22Rv1 (cell line): Measurements from ENCODE around the gene NRXN2.

ENCODE experiments used
- H3K27ac ChIP-seq: fragments of 450-650 bp; 2 replicates; pipeline ENCODE4 v1.5.1; 2017
- ZFX ChIP-seq: fragments of 450-650 bp; IDR thresholded peaks from 2 replicates; pipeline ENCODE4 v1.6.1; 2017; ENCODE audit warnings: antibody characterized with exemption, borderline replicate concordance
- TF ChIP-seq, protein P1 (sequence below): fragments of 450-650 bp; IDR thresholded peaks from 2 replicates; pipeline ENCODE4 v1.5.1; 2017; ENCODE audit warnings: mild to moderate bottlenecking

NRXN2 gene

GRCh38 chr11:64763526-64764039 is 40.6 kb upstream of the NRXN2 start:
- TF ChIP-seq, protein P1, sequence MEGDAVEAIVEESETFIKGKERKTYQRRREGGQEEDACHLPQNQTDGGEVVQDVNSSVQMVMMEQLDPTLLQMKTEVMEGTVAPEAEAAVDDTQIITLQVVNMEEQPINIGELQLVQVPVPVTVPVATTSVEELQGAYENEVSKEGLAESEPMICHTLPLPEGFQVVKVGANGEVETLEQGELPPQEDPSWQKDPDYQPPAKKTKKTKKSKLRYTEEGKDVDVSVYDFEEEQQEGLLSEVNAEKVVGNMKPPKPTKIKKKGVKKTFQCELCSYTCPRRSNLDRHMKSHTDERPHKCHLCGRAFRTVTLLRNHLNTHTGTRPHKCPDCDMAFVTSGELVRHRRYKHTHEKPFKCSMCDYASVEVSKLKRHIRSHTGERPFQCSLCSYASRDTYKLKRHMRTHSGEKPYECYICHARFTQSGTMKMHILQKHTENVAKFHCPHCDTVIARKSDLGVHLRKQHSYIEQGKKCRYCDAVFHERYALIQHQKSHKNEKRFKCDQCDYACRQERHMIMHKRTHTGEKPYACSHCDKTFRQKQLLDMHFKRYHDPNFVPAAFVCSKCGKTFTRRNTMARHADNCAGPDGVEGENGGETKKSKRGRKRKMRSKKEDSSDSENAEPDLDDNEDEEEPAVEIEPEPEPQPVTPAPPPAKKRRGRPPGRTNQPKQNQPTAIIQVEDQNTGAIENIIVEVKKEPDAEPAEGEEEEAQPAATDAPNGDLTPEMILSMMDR = no peak
- TF ChIP-seq ZFX = no peak
- H3K27ac ChIP-seq = peak overlapping the region; percentile 50

DNA sequence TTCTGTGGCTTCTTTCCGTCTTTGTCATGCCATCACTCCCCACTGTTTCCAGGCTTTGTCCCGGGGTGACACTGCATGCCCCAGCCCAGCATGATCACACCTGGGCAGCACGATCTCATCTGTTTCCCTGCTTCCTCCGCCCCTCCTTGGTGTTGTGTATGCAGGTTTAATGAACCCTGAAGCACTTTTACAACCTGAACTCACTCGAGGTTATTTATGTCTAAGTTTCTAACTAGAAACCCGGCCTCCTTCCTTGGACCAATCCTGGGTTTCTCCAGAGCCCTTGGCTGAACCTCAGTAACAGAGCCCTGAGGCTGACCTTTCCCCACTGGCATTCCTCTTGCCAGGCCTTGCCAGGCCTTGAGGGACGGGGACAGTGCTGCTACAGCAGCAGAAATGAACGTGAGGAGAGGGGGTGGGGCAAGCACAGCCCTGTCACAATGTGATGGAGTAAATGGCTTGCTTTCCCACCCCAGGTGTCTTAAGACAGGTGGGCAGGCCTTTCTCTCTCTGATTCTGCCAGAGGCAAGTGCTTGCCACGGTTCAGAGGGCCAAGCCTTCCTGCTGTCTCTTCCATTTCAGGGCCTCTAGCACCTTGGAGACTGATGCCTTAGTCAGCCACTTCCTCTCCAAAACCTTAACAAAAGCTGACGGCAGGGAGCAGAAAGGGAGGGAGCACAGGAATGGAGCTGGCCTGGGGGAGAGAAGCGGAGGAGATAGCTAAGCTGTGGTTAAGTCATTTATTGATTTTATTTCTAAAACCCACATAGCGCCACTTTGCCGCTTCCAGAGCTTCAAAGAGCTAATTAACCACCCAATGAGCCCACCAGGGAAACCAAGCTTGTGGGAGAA is 39.9 kb upstream of the NRXN2 start:
- H3K27ac ChIP-seq = peak overlapping the region; percentile 50

DNA sequence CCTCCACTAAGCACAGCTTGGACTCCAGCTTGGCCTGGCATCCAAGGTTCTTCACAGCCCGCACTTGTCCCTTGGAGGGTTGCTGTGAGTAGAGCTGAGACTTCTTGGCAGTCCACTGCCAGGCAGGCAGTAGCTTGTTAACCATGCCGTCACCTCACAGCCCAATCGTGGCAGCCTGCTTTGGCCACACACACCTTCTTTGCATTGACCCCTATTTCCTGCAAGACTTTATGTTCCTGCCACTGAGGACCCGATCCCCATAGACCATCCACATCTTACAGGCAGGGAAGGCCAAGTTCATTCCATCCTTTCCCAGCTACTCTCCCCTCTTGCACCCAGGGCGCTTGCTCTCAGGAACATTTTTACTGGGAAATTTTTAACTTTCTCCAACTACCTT is 39.3 kb upstream of the NRXN2 start:
- TF ChIP-seq, protein P1 = no peak
- TF ChIP-seq ZFX = no peak
- peak overlapping the region; percentile 50 for H3K27ac ChIP-seq

More for the DNA sequence above, 39.9 kb upstream of the NRXN2 start:
- TF ChIP-seq ZFX = no peak
- TF ChIP-seq, protein P1 = no peak

- TF ChIP-seq, protein P1 = no peak
- no peak for TF ChIP-seq ZFX
- peak overlapping the region; percentile 50 for H3K27ac ChIP-seq
Observed at GRCh38 chr11:64760759-64761420, 37.9 kb upstream of the NRXN2 start.

DNA sequence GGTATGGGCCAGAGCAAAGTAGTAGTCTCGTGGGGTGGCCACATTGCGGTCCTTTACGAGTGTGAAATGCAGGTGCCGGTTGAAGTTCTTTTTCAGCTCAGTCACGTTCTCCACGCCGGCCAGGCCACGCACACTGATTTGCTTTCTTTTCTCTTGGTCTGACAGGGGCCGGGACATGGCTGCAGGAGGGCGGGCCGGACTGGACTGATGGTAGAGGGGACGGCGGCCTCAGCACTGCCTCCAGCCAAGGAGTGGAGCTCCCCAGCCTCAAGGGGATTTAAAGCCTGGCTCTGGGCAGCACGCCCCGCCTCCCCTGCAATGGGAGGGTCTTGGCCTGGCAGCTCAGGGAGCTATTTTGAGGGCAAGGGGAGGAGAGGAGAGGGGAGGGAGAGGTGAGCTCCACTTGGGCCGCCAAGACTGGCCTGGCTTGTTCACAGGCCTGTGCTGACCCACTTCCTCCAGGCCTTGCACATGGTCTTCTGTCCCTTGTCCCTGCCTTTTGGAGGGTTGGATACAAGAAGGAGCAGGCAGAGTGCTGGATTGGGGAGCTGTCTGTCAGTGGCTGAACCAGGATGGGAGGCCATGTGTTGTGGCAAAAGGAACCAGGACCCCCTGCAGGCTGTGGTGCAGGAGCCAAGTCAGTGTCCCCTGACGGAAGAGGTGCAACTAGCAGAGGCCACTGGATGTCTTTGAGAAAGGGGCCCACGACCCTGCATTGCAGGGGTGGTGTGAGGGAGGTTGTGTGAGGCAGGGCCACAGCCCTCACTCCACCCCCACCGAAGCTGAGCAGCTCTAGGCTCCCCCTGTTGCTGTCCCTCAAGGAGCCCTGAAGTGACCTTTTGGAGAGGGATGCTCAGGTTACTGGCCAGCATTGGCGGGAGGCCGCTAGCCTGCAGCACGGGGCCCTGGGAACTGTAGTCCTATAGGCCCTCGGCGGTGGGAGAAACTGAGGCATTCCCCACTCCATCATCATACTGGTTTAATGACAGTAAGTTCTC is 37.0 kb upstream of the NRXN2 start, which contains the start of gene PYGM:
TSS of gene PYGM (minus strand) at position 253 of the 998 bp plus-strand sequence. CDS start at position 177, 76 bp downstream.
- H3K27ac ChIP-seq = peak within 1 kb of the TSS; percentile 50; the same call in 1 of the 2 replicates
- TF ChIP-seq, protein P1 = no peak
- no peak for TF ChIP-seq ZFX

DNA sequence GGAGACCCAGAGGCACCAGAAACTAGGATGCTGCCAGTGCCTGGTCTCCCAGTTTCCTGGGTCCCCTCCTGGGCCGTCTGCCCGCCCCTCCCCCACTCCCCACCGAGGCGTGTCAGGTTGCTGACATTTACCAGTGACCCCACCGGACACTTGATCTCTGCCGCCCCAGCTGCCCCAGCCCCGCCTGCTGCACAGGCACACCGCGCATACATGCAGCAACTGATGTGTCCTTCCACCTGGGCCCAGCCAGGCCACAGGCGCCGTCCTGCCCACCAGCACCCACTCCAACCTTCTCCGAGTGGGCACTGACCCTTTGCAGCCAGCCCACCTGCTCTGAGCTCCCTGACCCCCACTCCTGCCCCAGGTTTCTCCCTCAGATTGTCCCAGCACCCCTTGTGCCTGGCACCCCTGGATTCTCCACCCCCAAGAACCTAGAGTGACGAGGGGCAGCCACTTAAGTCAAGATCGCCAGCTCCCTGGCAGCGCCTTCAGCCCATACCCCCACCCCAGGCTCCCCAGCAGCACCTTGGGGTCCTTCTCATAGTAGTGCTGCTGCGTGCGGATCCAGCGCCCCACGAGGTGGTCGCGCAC is 36.2 kb upstream of the NRXN2 start:
- no peak overlapping the region for H3K27ac ChIP-seq
- TF ChIP-seq, protein P1 = no peak
- no peak for TF ChIP-seq ZFX
